ENCODE results near the gene EPHB6.

The EPHB6 gene

GRCh38 chr7:142908290-142908689 lies 53.4 kb downstream of the EPHB6 start:
- TF ChIP-seq, protein P1, sequence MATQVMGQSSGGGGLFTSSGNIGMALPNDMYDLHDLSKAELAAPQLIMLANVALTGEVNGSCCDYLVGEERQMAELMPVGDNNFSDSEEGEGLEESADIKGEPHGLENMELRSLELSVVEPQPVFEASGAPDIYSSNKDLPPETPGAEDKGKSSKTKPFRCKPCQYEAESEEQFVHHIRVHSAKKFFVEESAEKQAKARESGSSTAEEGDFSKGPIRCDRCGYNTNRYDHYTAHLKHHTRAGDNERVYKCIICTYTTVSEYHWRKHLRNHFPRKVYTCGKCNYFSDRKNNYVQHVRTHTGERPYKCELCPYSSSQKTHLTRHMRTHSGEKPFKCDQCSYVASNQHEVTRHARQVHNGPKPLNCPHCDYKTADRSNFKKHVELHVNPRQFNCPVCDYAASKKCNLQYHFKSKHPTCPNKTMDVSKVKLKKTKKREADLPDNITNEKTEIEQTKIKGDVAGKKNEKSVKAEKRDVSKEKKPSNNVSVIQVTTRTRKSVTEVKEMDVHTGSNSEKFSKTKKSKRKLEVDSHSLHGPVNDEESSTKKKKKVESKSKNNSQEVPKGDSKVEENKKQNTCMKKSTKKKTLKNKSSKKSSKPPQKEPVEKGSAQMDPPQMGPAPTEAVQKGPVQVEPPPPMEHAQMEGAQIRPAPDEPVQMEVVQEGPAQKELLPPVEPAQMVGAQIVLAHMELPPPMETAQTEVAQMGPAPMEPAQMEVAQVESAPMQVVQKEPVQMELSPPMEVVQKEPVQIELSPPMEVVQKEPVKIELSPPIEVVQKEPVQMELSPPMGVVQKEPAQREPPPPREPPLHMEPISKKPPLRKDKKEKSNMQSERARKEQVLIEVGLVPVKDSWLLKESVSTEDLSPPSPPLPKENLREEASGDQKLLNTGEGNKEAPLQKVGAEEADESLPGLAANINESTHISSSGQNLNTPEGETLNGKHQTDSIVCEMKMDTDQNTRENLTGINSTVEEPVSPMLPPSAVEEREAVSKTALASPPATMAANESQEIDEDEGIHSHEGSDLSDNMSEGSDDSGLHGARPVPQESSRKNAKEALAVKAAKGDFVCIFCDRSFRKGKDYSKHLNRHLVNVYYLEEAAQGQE (IDR thresholded peaks at IDR 0.05; ENCODE audit: insufficient replicate concordance, low read depth): no peak
- TF ChIP-seq, protein P2, sequence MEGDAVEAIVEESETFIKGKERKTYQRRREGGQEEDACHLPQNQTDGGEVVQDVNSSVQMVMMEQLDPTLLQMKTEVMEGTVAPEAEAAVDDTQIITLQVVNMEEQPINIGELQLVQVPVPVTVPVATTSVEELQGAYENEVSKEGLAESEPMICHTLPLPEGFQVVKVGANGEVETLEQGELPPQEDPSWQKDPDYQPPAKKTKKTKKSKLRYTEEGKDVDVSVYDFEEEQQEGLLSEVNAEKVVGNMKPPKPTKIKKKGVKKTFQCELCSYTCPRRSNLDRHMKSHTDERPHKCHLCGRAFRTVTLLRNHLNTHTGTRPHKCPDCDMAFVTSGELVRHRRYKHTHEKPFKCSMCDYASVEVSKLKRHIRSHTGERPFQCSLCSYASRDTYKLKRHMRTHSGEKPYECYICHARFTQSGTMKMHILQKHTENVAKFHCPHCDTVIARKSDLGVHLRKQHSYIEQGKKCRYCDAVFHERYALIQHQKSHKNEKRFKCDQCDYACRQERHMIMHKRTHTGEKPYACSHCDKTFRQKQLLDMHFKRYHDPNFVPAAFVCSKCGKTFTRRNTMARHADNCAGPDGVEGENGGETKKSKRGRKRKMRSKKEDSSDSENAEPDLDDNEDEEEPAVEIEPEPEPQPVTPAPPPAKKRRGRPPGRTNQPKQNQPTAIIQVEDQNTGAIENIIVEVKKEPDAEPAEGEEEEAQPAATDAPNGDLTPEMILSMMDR (IDR thresholded peaks at IDR 0.05; ENCODE audit: insufficient read depth, low read length): no peak
- TF ChIP-seq SPI1 (IDR thresholded peaks at IDR 0.05; ENCODE audit: borderline replicate concordance, low read depth) (no peak), POLR2AphosphoS5 (IDR thresholded peaks at IDR 0.05; ENCODE audit: low read depth) (no peak), GABPA (IDR thresholded peaks at IDR 0.05; ENCODE audit: low read depth) (no peak)
- H3K27ac ChIP-seq (replicated peaks): no peak overlapping the region
- no peaks in the 10 kb centered on the region for H3K27me3 ChIP-seq (ENCODE audit: insufficient read depth, poor library complexity, severe bottlenecking)
- no peak for DNase-seq (ENCODE audit: low read depth in 1 of 2, low spot score in 1 of 2)
- no peak overlapping the region for H3K4me3 ChIP-seq (replicated peaks; ENCODE audit: insufficient read depth, low read length)

GRCh38 chr7:142908921-142909890 lies 54.3 kb downstream of the EPHB6 start:
- TF ChIP-seq POLR2AphosphoS5 (IDR thresholded peaks at IDR 0.05; ENCODE audit: low read depth): 0 out of 2 replicates have a peak, but pooled peaks have one; percentile 23
- TF ChIP-seq, protein P1 (IDR thresholded peaks at IDR 0.05; ENCODE audit: insufficient replicate concordance, low read depth): no peak
- TF ChIP-seq, protein P2 (IDR thresholded peaks at IDR 0.05; ENCODE audit: insufficient read depth, low read length): peak; percentile 62
- peak overlapping the region; percentile 47 for H3K27ac ChIP-seq (replicated peaks)
- peak; percentile 51 to 70 for DNase-seq (ENCODE audit: low read depth in 1 of 2, low spot score in 1 of 2)
- no peaks in the 10 kb centered on the region for H3K27me3 ChIP-seq (ENCODE audit: insufficient read depth, poor library complexity, severe bottlenecking)
- H3K4me3 ChIP-seq (replicated peaks; ENCODE audit: insufficient read depth, low read length): peak overlapping the region; percentile 30

DNA sequence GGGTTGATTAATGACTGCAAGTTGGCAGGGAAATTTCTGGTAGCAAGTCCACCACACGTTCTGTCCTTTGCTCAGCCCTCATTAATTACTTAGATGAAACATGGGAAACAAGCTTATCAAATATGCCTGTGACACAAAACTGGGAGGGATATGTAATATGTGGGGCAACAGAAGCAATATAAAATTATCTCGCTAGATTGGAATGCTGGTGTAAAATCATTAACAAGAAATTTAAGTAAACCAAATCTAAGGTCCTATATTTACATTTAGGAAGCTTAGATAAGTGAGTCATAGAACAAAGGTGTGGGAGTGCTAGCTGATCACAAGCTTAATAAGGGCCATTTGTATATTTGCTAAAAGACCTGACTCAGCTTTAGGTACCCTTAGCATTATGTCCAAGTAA lies 55.2 kb downstream of the EPHB6 start:
- Histone ChIP-seq H3K27ac (replicated peaks) (no peak overlapping the region), H3K27me3 (ENCODE audit: insufficient read depth, poor library complexity, severe bottlenecking) (no peaks in the 10 kb centered on the region), H3K4me3 (replicated peaks; ENCODE audit: insufficient read depth, low read length) (no peak overlapping the region)
- TF ChIP-seq POLR2AphosphoS5 (IDR thresholded peaks at IDR 0.05; ENCODE audit: low read depth): no peak
- TF ChIP-seq GABPA (IDR thresholded peaks at IDR 0.05; ENCODE audit: low read depth): no peak
- TF ChIP-seq, protein P1 (IDR thresholded peaks at IDR 0.05; ENCODE audit: insufficient replicate concordance, low read depth): no peak
- no peak for TF ChIP-seq SPI1 (IDR thresholded peaks at IDR 0.05; ENCODE audit: borderline replicate concordance, low read depth)
- TF ChIP-seq, protein P2 (IDR thresholded peaks at IDR 0.05; ENCODE audit: insufficient read depth, low read length): no peak
- no peak for DNase-seq (ENCODE audit: low read depth in 1 of 2, low spot score in 1 of 2)
